ENCODE results near the gene COL9A3. TPM values are rescaled to one million over a fixed set of nuclear protein-coding genes. Genes with fewer than 3 reads are reported as not detected.

Gene COL9A3
- total RNA-seq, 2 experiments from 2014 or later: not detected

GRCh38 chr20:62889411-62889810, 72.6 kb downstream of the COL9A3 start:
- TF ChIP-seq CTCF (IDR thresholded peaks at IDR 0.05): no peak
- Mint-ChIP-seq H3K27me3 (no peaks in the 10 kb centered on the region), H3K4me1 (ENCODE audit: low read depth) (peaks cover 24% of the 10 kb centered on the region), H3K36me3 (ENCODE audit: low read depth) (peaks cover 52% of the 10 kb centered on the region), H3K9me3 (no peaks in the 10 kb centered on the region), H3K4me3 (no peak overlapping the region), H3K27ac (no peak overlapping the region)
- DNase-seq (no peak), ATAC-seq (no peak)
- ChIA-PET POLR2A (interaction anchor here (1.5 kb wide), 1 partner anchor 9 kb away, joined by 5 read pairs; no protein-coding TSS in a partner anchor), CTCF (interaction anchor here (0.6 to 2.6 kb wide), 6 partner anchors 10 to 86 kb away, joined by 3 to 14 read pairs (median 4); no protein-coding TSS in a partner anchor)
- intact Hi-C loops (cut with micrococcal nuclease): no loop called here

GRCh38 chr20:62889871-62890270, 73.0 kb downstream of the COL9A3 start:
- TF ChIP-seq CTCF (IDR thresholded peaks at IDR 0.05): no peak
- intact Hi-C loops (cut with micrococcal nuclease): no loop called here
- ATAC-seq (no peak), DNase-seq (no peak)
- Mint-ChIP-seq H3K4me3 (no peak overlapping the region), H3K9me3 (no peaks in the 10 kb centered on the region), H3K4me1 (ENCODE audit: low read depth) (peaks cover 24% of the 10 kb centered on the region), H3K27me3 (no peaks in the 10 kb centered on the region), H3K36me3 (ENCODE audit: low read depth) (peaks cover 57% of the 10 kb centered on the region), H3K27ac (no peak overlapping the region)
- ChIA-PET POLR2A (interaction anchor here (1.5 kb wide), 1 partner anchor 8 kb away, joined by 5 read pairs; no protein-coding TSS in a partner anchor), CTCF (interaction anchor here (0.6 to 2.6 kb wide), 7 partner anchors 10 to 86 kb away, joined by 3 to 14 read pairs (median 4); no protein-coding TSS in a partner anchor)

- ATAC-seq: no peak
- H3K27me3 Mint-ChIP-seq: no peaks in the 10 kb centered on the region
- intact Hi-C loops (cut with micrococcal nuclease): no loop called here
- peaks cover 60% of the 10 kb centered on the region for H3K36me3 Mint-ChIP-seq (ENCODE audit: low read depth)
- POLR2A ChIA-PET: no interaction called here
- CTCF ChIA-PET: interaction anchor here (1.2 to 2.6 kb wide), 2 partner anchors 17 to 19 kb away, joined by 4 to 14 read pairs; no protein-coding TSS in a partner anchor
- H3K4me3 Mint-ChIP-seq: no peak overlapping the region
- no peak for DNase-seq
- H3K4me1 Mint-ChIP-seq (ENCODE audit: low read depth): peaks cover 24% of the 10 kb centered on the region
- no peaks in the 10 kb centered on the region for H3K9me3 Mint-ChIP-seq
- TF ChIP-seq CTCF (IDR thresholded peaks at IDR 0.05): no peak
- peak overlapping the region; percentile 50 for H3K27ac Mint-ChIP-seq
These were observed 73.6 kb downstream of the COL9A3 start for GRCh38 chr20:62890444-62890843.

Other genes starting within 250 kb of the COL9A3 start
- 10 to 100 TPM; 66.5 to 68.4 TPM for gene SLCO4A1, start 174.5 kb upstream of the COL9A3 start, total RNA-seq
- not detected for gene NTSR1, start 108.2 kb upstream of the COL9A3 start, total RNA-seq
- gene MRGBP, start 20.6 kb upstream of the COL9A3 start, total RNA-seq: 10 to 100 TPM; 18.5 to 18.9 TPM
- 10 to 100 TPM; 53.6 to 55.2 TPM for gene OGFR, start 12.2 kb upstream of the COL9A3 start, total RNA-seq
- 1 to 10 TPM; 7.5 to 7.6 TPM for gene TCFL5, start 44.8 kb downstream of the COL9A3 start, total RNA-seq
- 10 to 100 TPM; 45.9 to 47.4 TPM for gene DIDO1, start 109.5 kb downstream of the COL9A3 start, total RNA-seq
- 10 to 100 TPM; 39.2 to 42.2 TPM for gene GID8, start 121.1 kb downstream of the COL9A3 start, total RNA-seq
- 10 to 100 TPM; 78.5 to 78.7 TPM for gene SLC17A9, start 135.7 kb downstream of the COL9A3 start, total RNA-seq
- not detected for gene BHLHE23, start 189.9 kb downstream of the COL9A3 start, total RNA-seq

Data from activated CD8-positive, alpha-beta T cell treated with anti-CD3 and anti-CD28 coated beads for 36 hours (primary cell).